GM12873 (cell line): ENCODE results near the gene SPTY2D1.

ENCODE experiments used
- CTCF ChIP-seq: IDR thresholded peaks from 2 replicates; pipeline ENCODE4 v1.5.1; 2012; ENCODE audit warnings: low read depth, mild to moderate bottlenecking, moderate library complexity, low read length, control low read depth; ENCODE audit not compliant: insufficient read depth; ENCODE audit errors: missing control alignments

SPTY2D1 gene

GRCh38 chr11:18612394-18612793 lies 21.7 kb downstream of the SPTY2D1 start:
- TF ChIP-seq CTCF, result no peak

GRCh38 chr11:18611196-18611595 lies 22.9 kb downstream of the SPTY2D1 start:
- TF ChIP-seq CTCF, result no peak

GRCh38 chr11:18608376-18608775 lies 25.8 kb downstream of the SPTY2D1 start:
- no peak for TF ChIP-seq CTCF

- TF ChIP-seq CTCF, result no peak
Observed at GRCh38 chr11:18600915-18601569, 33.1 kb downstream of the SPTY2D1 start.

GRCh38 chr11:18599739-18600230 lies 34.4 kb downstream of the SPTY2D1 start, which contains the start of gene MISFA:
Gene MISFA, plus strand, starts transcription at chr11:18599789. Its CDS starts 140 bp downstream, at chr11:18599929.
- no peak for TF ChIP-seq CTCF

- no peak for TF ChIP-seq CTCF
Observed at GRCh38 chr11:18594999-18595749, 39.0 kb downstream of the SPTY2D1 start.

GRCh38 chr11:18590571-18590970 lies 43.6 kb downstream of the SPTY2D1 start:
- TF ChIP-seq CTCF, result no peak
